Stimulated activated CD4-positive, alpha-beta T cell treated with anti-CD3 and anti-CD28 coated beads, Interleukin-4, amount 100 ng/mL, for 48 hours (primary cell): ENCODE measurements around the gene PSAP.

ENCODE experiments used
- DNase-seq, 2 donors: peaks; one replicate each; pipeline ENCODE4 v3.0.0-alpha.2; 2020; ENCODE audit warnings: low read depth in 2 of 2

Gene PSAP

DNA sequence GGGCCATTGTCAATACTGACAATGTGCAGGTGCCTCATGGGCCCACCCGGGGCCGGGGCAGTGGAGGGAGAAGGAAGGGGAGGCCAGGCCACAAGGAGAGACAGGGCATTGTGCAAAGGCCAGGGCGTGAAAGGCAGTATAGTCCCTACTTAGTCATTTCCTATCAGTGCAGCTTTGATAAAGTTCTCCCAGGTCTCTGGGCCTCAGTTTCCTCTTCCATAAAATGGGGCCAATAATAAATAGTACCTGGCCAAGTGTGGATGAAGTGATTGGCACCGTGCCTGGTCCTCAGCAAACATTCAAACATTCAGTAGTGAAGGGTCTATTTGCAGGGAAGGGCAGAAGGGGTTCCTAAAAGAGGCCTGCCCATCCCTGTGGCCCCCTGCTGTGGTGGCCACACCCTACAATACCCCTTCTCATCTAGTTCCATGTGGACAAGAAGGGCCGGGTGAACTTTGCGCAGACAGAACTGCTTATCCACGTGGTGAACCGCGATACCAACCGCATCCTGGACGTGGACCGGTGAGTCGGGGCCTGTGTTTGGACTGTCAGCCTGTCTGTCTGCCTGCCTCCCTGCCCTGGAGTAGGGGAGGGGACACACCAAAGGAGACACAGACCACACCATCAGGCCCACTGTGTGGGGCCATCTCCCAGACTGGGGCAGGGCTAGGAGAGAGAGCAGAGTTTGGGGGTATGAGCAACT lies 40.9 kb downstream of the PSAP start:
- DNase-seq: no peak

GRCh38 chr10:71809628-71810027 lies 41.4 kb downstream of the PSAP start:
- no peak for DNase-seq

DNA sequence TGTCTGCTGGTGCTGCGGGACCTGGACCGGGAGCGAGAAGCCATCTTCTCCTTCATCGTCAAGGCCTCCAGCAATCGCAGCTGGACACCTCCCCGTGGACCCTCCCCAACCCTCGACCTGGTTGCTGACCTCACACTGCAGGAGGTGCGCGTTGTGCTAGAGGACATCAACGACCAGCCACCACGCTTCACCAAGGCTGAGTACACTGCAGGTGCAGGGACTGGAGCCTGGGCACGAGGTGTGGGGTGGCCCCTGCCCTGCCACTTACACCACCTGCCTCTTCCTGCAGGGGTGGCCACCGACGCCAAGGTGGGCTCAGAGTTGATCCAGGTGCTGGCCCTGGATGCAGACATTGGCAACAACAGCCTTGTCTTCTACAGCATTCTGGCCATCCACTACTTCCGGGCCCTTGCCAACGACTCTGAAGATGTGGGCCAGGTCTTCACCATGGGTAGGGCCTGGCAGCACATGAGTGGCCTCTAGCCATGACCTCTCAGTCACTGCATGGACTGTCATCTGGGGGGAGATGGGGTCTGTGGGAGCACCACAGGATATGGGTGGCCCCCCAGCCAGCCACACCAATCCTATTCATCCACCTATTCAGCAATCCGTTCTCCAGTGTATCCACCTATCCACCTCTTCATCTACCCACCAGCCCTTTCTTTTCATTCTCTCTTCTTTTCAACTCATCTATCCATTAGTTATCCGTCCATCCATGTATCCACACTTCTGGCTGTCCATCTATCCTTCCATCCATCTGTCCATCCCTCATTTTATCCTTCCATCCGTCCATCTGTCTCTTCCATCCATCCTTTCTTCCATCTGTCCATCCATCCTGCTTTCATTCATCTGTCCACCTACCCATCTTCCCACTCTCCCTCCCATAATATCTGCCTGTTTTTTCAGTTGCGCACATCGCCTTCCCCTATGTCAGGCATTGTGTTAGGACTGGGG lies 43.2 kb downstream of the PSAP start:
- no peak for DNase-seq

DNA sequence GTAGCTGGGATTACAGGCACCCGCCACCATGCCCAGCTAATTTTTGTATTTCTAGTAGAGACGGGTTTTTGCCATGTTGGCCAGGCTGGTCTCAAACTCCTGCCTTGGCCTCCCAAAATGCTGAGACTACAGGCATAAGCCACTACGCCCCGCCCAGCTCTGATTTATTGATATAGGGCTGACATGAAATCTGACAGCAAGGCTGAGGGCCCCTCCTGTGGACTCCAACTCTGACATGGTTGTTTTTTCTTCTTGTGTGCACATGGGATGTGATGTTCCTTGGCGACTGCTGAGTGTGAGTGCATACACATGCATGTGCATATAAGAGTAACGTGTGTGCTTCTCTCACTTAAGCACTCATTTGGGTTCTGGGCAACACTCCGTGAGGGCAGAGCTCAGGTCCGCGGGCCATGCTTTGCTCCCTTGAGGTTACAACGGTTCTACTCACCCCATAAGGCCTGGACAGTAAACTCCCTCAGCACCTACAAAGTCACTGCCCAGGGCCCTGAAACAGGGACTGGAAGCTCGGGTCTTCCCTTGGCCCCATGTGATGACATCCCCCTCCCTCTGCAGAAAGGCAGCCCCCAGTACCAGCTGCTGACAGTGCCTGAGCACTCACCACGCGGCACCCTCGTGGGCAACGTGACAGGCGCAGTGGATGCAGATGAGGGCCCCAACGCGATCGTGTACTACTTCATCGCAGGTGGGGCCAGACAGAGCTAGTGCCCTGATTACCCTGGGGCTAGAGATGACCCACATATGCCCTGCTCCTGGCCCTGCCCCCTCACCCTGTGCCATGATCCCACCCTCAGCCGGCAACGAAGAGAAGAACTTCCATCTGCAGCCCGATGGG lies 44.1 kb downstream of the PSAP start:
- DNase-seq: no peak

DNA sequence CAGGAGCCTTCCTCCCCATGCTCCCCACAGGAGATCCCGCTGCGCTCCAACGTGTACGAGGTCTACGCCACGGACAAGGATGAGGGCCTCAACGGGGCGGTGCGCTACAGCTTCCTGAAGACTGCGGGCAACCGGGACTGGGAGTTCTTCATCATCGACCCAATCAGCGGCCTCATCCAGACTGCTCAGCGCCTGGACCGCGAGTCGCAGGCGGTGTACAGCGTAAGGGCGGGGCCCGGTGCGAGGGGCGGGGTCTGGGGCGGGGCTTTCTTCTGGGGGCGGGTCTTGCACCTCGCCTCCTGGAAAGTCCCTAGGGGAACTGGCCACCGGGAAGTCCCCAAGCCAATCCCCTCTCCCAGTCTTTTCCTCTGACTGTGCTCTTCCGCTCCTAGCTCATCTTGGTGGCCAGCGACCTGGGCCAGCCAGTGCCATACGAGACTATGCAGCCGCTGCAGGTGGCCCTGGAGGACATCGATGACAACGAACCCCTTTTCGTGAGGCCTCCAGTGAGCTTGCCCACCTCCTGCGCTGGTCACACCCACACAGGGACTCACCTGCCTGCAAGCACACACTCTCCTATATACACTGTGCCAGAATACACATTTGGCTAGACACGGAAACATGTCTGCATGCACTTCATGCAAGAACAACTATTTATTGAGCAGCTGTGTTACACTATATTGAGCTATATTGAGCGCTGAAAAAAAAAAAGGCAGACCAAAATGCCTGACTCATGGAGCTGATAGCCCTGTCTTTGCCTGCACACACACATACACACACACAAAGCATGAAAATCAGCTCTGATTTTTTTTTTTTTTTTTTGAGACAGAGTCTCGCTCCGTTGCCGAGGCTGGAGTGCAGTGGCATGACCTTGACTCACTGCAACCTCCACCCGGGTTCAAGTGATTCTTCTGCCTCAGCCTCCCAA lies 45.0 kb downstream of the PSAP start:
- no peak for DNase-seq

GRCh38 chr10:71804077-71804476 lies 47.0 kb downstream of the PSAP start:
- DNase-seq: no peak

DNA sequence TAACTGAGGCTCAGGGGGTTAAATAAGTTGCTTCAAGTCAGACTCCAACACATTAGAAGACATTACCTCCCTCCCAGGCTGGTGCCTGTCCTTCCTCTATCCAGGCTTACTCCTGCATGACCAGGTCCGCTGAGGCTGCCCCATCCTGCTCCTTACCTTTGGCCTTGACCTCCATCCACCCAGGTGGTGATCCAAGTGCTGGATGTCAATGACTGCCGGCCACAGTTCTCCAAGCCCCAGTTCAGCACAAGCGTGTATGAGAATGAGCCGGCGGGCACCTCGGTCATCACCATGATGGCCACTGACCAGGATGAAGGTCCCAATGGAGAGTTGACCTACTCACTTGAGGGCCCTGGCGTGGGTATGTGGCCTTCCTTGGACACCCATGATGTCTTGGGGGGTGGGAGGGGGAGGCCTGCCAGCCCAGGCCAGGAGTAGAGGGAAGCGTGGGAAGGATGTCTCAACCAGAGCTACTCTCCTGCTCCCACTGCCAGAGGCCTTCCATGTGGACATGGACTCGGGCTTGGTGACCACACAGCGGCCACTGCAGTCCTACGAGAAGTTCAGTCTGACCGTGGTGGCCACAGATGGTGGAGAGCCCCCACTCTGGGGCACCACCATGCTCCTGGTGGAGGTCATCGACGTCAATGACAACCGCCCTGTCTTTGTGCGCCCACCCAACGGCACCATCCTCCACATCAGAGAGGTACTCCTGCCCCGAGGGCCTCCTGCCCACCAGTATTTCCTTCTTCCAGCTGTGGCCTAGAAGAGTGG lies 48.1 kb downstream of the PSAP start:
- DNase-seq: no peak

GRCh38 chr10:71802235-71802634 lies 48.8 kb downstream of the PSAP start:
- no peak for DNase-seq

DNA sequence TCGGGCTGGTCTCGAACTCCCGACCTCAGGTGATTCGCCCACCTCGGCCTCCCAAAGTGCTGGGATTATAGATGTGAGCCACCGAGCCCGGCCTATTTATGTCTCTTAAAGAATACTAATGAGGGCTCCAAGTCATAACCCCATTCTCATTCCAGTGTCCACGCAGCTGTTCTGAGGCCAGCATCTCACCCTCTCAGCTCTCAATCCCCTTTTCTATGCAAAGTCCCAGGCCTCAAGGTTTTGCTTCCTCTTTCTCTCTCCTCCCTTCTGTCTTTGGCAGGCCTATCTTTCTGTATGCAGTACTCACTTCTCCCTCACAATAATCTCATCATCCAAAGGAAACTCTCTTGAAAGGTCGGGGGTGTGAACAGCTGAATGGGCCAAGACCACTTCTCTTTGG lies 49.7 kb downstream of the PSAP start:
- no peak for DNase-seq

DNA sequence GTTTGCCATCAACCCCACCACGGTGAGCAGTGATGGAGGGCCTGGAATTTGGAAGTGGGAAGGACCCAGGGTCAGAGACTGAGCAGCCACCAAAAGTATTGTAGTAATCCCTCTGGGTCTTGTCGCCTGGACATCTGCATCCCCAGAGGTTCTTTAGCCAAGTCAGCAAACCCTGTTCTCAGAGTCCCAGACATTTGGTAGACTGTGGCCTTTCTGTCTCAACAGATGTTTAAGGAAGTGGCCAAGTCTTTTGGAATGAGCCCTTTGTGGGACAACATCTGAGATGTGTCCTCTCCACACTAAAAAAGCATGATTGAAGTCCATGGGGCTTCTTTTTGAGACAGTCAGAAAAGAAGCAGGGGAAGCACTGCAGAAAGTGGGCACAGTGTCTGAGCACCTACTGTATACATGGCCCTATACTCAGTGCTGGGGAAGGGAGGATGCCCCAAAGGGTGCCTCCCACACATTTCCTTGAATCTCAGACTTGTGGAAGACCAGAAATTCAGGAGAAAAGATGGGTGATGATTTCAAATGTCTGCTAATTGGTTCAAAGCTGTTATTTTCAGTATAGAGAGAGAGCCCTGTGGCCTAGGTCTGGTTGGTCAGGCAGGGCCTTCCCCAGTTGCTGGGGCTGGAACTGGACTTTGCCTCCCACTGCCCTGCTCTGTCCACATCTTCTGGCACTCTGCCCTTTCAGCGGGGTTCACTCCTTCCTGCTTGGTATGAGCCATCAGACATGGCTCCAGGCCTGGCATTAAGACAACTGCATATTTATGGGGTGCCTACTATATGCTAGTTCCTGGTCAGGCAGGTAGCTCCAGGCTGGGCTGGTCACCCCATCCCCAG lies 51.2 kb downstream of the PSAP start:
- no peak for DNase-seq

DNA sequence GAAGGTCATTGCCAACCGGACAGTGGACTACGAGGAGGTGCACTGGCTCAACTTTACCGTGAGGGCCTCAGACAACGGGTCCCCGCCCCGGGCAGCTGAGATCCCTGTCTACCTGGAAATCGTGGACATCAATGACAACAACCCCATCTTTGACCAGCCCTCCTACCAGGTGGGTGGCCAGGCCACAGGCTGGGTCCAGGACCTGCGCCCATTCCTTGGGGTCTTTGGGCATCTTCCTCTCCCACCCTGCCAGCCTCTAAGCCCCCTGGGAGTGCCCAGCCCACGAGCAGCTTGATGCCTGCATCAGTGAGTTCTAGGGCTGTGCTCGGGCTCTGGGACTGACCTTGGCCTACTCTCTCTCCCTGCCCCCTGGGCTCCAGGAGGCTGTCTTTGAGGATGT lies 51.9 kb downstream of the PSAP start:
- DNase-seq: no peak

DNA sequence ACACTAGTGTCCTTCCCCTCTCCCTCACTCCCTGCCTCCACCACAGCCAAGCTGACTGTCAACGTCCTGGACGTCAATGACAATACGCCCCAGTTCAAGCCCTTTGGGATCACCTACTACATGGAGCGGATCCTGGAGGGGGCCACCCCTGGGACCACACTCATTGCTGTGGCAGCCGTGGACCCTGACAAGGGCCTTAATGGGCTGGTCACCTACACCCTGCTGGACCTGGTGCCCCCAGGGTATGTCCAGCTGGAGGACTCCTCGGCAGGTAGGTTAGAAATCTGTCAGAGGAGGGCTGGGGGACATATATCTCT lies 52.8 kb downstream of the PSAP start:
- DNase-seq: no peak

DNA sequence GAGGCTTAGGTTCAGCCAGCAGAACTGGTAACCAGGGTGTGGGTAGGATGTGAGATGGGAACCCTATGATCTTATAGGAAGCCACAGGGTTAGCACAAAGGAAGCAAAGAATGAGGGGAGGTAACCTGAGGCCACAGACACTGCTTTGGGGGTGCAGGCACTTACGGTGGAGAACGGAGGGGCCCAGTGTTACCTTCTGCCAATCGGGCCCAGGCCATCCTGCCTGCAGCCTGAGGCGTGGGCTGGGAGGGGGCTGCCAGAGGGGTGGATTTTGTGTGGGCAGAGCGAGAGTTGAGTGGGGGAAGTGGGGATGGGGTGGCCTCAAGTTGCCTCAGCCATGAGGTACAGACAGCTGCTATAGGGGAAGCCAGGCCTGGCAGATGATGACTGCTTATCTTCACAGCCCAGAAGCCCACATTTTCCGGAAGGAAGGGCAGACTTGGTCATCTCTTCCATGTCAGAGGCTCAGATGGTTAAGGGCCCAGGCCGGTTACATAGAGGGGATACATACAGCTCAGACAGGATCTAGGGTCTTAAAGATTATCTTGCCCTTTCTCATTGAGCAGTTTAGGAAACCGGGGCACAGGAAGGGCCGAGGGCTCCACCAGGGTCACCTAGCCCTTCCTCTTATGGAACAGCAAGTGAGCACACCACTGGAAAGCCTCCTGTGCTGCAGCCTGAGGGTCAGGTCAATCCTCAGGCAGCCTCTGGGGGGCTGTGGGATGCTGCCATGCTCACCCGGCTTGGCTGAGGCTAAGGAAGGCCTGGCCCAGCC lies 53.3 kb downstream of the PSAP start:
- DNase-seq: no peak

DNA sequence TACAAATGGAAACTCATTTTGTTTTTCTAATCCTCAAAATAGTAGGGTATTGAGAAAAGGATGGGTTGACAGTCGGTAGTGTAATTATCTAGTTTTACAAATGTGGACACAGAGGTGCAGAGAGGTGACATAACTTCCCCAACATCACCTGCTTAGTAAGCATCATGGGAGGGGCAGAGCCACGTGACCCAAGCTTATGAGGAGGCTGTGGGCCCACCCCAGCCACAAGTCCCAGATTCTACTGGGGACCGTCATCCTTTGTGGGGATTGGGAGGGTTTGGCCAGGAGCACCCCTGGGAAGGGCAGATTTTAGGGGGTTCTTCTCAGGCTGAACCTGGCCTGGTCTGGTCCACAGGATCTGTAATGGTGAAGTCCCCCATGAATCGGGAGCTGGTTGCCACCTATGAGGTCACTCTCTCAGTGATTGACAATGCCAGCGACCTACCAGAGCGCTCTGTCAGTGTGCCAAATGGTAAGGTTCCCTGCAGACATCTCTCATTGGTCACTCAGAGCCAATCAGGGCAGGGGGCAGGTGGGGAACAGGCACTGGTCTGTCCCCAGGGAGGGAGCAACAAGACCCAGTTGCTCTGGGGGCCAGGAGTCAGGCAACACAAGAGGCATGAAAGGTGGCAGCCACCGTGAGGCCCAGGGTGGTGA lies 54.2 kb downstream of the PSAP start:
- DNase-seq: no peak

GRCh38 chr10:71795248-71795647 lies 55.8 kb downstream of the PSAP start:
- no peak for DNase-seq

DNA sequence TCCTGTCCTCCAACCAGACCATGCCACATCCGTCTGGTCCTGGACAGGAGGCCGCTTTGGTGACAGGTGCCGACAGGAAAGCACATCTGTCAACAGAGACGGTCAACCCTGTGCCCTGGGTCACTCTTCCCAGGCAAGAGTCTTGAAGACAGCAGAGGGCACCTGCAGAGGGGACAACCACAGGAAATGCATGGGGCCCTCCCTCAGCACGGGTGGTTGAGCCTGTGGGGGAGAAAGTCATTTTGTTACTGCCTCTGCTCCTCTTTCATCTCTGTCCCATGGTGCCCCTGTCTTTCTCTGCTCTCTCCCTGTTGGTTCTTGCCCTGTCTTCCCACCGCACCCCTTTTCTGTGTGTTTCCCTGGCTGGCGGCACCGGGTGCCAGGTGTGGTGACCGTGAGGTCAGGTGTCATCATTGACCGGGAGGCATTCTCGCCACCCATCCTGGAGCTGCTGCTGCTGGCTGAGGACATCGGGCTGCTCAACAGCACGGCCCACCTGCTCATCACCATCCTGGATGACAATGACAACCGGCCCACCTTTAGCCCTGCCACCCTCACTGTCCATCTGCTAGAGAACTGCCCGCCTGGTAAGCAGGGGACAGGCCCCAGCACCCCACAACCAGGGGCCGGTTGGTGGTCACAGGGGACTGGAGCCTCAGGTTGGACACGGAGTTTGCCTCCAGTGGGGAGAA lies 60.2 kb downstream of the PSAP start:
- DNase-seq: no peak

GRCh38 chr10:71789871-71790270 lies 61.2 kb downstream of the PSAP start:
- DNase-seq: no peak

DNA sequence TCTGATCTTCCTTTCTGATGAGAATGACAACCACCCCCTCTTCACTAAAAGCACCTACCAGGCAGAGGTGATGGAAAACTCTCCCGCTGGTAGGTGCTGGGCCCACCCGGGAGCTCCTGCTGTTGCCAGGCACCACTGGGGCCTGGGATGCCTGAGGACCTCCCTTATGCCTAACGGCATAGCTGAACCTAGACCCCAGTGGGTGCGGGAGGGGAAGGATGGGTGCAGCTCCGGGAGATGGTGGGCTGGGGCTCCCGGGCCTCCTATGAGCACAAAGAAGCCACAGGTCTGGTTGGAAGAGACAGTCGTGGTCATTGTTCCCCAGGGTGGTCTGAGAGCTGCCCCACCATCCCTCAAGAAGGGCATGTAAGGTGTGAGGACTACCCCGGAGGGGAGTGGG lies 62.1 kb downstream of the PSAP start:
- DNase-seq: no peak
